Fibroblast of mammary gland (primary cell): ENCODE results near the gene C4orf50.

ENCODE experiments used
- DNase-seq: peaks from one replicate; pipeline ENCODE4 v3.0.0-alpha.2; 2010; ENCODE audit warnings: low read depth
- H3K4me3 ChIP-seq: 2 replicates; pipeline ENCODE4 v1.5.1; 2011; ENCODE audit warnings: low read depth, mild to moderate bottlenecking, low read length, moderate library complexity; ENCODE audit not compliant: control insufficient read depth
- CTCF ChIP-seq: conservative IDR thresholded peaks from 2 replicates; pipeline ENCODE4 v1.5.1; 2011; ENCODE audit warnings: low read depth, low read length, inconsistent platforms; ENCODE audit not compliant: control insufficient read depth, insufficient read depth

The C4orf50 gene

DNA sequence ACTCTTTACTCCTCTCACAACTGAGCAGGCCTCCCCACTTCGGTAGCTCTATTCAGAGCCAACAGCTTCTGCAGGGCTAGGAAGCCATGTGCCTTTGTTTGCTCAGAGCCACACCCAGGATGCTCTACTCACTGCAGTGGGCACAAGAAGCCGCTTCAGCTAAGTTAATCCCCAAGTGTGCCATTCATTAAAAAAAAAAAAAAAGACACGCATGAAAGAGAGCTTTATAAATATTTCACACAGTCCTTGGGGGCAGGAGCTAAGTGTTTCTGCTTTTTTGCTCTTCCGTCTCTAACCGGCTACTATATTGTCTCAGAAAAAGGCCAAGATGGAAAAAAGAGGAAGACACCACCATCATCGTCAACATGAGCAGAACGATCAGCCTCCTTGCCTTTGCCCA, 133.4 kb downstream of the C4orf50 start:
- no peak overlapping the region for H3K4me3 ChIP-seq
- TF ChIP-seq CTCF: no peak
- no peak for DNase-seq

DNA sequence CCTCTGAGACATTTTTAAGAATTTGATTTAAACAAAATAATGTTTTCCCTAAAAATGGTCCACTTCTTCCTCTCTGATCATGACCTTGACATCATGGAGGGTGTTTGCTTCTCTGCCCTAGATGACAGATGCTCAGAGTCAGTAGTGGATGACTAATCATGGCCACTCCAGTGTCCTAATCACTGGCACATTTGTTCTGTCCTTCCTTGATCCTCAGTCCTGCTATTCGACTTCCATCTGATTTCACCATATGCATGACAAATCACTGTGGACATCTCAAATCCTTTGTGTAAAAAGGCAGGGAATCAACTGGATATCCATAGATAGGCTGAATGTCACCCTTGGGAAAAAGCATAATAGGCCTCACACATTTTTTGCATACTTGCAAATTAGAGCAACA, 134.3 kb downstream of the C4orf50 start:
- TF ChIP-seq CTCF: no peak
- H3K4me3 ChIP-seq: no peak overlapping the region
- no peak for DNase-seq

GRCh38 chr4:5882947-5883346, 135.3 kb downstream of the C4orf50 start:
- DNase-seq: no peak
- TF ChIP-seq CTCF: no peak
- H3K4me3 ChIP-seq: no peak overlapping the region

DNA sequence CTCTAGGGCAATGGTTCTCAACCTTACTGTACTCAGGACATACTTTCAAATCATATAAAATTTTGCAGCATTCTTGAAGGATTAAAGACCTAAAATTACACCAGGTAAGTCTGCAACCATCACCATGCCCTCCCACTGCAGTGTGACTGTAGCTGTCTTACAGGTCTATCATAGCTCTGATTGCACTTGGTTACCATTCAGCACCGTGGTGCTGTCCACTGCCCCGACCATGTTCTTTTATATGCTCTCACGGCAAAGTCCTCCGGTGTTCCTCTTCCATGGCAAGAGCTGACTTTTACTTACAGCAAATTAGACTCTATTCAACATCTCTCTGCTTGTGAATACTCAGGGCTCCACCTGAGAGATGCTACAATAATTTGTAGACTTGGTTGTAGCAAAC, 136.9 kb downstream of the C4orf50 start:
- DNase-seq: no peak
- TF ChIP-seq CTCF: no peak
- H3K4me3 ChIP-seq: no peak overlapping the region

DNA sequence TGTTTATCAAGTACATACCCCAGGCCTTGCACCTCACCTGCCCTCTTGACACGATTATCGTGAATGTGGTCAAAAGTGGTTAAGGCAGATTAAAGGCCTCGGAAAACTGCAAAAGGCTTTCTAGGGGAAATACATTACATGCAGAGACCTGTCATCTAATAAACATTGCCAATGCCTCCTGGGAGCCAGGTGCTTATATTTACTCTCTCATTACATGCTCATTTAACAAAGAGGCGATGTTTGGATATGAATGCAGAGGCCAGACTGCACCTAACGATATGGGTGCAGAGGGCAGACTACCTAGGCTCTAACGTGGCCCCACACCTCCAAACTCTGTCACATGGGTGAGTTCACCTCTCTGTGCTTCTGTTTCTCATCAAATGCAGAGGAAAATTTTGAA, 139.9 kb downstream of the C4orf50 start:
- TF ChIP-seq CTCF: no peak
- H3K4me3 ChIP-seq: no peak overlapping the region
- DNase-seq: no peak

- no peak for TF ChIP-seq CTCF
- H3K4me3 ChIP-seq: no peak overlapping the region
- no peak for DNase-seq
Observed at GRCh38 chr4:5877392-5877791, 140.8 kb downstream of the C4orf50 start.

- no peak for TF ChIP-seq CTCF
- no peak overlapping the region for H3K4me3 ChIP-seq
- peak; percentile 36 for DNase-seq
Observed at GRCh38 chr4:5874811-5875449, 143.3 kb downstream of the C4orf50 start.
